Lower lobe of right lung (tissue), 2 donors: ENCODE measurements around the gene LMAN2. TPM values are rescaled to one million over a fixed set of nuclear protein-coding genes. Genes with fewer than 3 reads are reported as not detected.

Experiments
- ATAC-seq, 2 donors: fragments of 200-7000 bp; cut with Tn5 transposase; one replicate each; pipeline ENCODE4 v1.9.1; 2020 to 2022; ENCODE audit warnings: mild to moderate bottlenecking in 2 of 2, moderate library complexity in 2 of 2
- DNase-seq: peaks from one replicate; pipeline ENCODE4 v3.0.0-alpha.2; 2020
- H3K27ac ChIP-seq: fragments of 200-600 bp; one replicate; pipeline ENCODE4 v1.8.0; 2022
- H3K27me3 ChIP-seq: fragments of 200-600 bp; one replicate; pipeline ENCODE4 v1.8.0; 2022; ENCODE audit warnings: low read depth
- H3K36me3 ChIP-seq: fragments of 200-600 bp; one replicate; pipeline ENCODE4 v1.8.0; 2022; ENCODE audit warnings: mild to moderate bottlenecking
- H3K4me1 ChIP-seq: fragments of 200-600 bp; one replicate; pipeline ENCODE4 v1.8.0; 2022
- H3K4me3 ChIP-seq: fragments of 200-600 bp; one replicate; pipeline ENCODE4 v1.8.0; 2022; ENCODE audit warnings: mild to moderate bottlenecking
- H3K9me3 ChIP-seq: fragments of 200-600 bp; one replicate; pipeline ENCODE4 v1.8.0; 2022
- CTCF ChIP-seq: fragments of 200-600 bp; IDR thresholded peaks from one replicate; pipeline ENCODE4 v1.8.0; 2022; ENCODE audit warnings: antibody characterized with exemption, mild to moderate bottlenecking
- intact Hi-C: fragments of 100-400 bp; cut with DNase I; formaldehyde crosslinking; loops from one replicate; pipeline ENCODE4 v1.11.0; 2022
- total RNA-seq: library from RNA; stranded (reverse); fragmentation: NEBNext Ultra II Directional; extraction: Animal tissue kit (Norgen Biotek cat#: 25700); gene quantifications from one replicate; pipeline ENCODE4 v1.2.1, GENCODE V29; 2021
- donor health status: DM: no; HTN: yes; CAD: no; lungs with severe emphysema.

Gene LMAN2
- total RNA-seq, 1 donor from 2014 or later = 108 TPM

DNA sequence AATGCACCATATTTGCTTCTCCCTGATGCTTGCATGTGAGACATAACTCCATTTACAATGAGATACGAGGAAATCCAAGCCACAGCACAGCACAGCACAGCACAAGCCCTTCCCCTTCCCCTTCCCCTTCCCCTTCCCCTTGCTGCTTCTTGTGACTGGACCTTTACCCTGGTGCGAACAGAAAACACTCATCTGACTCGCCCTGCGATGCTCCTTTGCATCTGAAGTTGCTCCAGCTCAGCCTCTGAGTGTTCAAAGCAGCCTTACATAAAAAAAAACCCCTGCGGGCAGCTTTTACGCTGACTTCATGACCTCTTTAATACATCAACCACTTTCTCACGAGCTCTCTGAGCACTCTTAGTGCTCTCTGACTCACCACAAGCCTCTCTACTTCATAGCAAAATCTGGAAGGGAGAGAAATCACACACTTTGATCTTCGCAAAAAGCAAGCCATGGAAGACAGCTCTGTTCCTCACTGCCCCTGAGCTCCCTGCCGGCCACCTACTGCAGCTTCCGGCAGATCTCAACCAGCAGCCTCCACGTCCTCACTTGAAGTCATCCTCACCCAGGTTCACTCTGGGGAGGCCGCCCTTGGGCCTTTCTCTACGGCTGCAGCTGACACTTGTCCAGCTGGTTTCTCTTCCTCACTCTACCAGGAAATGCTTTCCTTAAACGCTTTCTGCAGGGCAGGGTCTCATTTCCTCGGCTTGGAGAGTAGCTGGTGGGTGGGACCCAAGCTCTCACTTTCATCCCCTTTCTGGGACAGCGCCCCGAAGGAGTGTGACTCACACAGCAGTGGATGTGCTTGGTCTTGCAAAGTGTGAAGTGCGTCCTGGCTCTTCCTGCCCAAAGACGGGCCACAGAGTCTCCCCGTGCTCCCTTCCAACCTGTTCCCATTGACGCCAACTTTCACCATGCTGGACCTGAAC, 38.0 kb upstream of the LMAN2 start:
- no peak for TF ChIP-seq CTCF
- peaks cover 4% of the 10 kb centered on the region for H3K27me3 ChIP-seq
- peak; percentile 44 to 47 for ATAC-seq
- no peaks in the 10 kb centered on the region for H3K36me3 ChIP-seq
- no peak overlapping the region for H3K4me3 ChIP-seq
- peaks cover 18% of the 10 kb centered on the region for H3K4me1 ChIP-seq
- peak overlapping the region; percentile 1 for H3K27ac ChIP-seq
- intact Hi-C loops = no loop called here
- no peak for DNase-seq
- no peaks in the 10 kb centered on the region for H3K9me3 ChIP-seq

DNA sequence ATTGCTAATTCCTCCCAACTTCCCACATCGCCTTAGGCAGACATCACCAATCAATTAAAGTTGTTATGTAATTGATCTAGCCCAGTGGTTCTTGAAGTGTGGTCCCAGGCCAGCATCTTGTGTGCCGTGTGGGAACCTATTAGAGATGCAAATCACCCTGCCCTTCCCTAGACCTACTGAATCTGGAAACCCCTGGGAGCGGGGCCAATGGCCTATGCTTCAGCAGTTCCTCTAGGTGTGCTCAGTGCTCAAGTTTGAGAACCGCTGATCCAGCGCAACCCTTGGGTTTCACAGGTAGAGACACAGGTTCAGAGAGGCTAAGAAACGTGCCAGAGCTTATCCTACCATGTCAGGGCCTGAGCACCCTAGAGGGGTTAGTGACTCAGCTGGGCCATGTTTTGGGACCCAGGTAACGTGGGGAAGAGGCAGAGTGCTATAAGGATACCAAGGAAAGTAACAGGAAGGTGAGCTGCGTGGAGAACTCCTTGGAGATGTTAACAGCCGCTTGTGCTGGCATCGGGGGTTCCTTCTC, 37.1 kb upstream of the LMAN2 start:
- ATAC-seq (no peak), DNase-seq (no peak)
- H3K4me1 ChIP-seq = peaks cover 18% of the 10 kb centered on the region
- H3K4me3 ChIP-seq = no peak overlapping the region
- intact Hi-C loops = no loop called here
- no peak overlapping the region for H3K27ac ChIP-seq
- H3K36me3 ChIP-seq = no peaks in the 10 kb centered on the region
- no peak for TF ChIP-seq CTCF
- no peaks in the 10 kb centered on the region for H3K9me3 ChIP-seq
- peaks cover 7% of the 10 kb centered on the region for H3K27me3 ChIP-seq

DNA sequence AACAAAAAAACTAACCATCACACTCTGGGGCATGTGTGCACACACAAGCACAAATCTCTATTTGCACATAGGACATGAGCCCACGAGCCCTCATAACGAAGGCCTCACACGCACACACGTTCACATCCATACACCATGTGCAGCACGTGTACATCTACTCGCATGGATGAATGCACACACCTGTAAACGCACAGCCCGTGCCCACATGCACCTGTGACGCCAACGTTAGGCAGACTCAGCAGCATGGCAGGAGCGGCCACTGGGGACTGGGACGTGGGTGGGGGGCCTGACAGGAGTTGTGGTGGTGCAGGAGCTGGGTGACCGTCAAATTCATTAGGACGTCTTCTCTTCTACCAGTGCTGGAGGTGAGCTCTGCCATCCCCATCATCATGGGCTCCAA, 35.9 kb upstream of the LMAN2 start:
- intact Hi-C loops = no loop called here
- Histone ChIP-seq H3K4me3 (no peak overlapping the region), H3K27ac (no peak overlapping the region), H3K4me1 (peaks cover 18% of the 10 kb centered on the region), H3K27me3 (peaks cover 15% of the 10 kb centered on the region), H3K9me3 (no peaks in the 10 kb centered on the region), H3K36me3 (no peaks in the 10 kb centered on the region)
- ATAC-seq = no peak
- DNase-seq = no peak
- no peak for TF ChIP-seq CTCF

- Histone ChIP-seq H3K27me3 (peaks cover 18% of the 10 kb centered on the region), H3K4me1 (peaks cover 18% of the 10 kb centered on the region), H3K27ac (no peak overlapping the region), H3K4me3 (no peak overlapping the region), H3K9me3 (no peaks in the 10 kb centered on the region), H3K36me3 (no peaks in the 10 kb centered on the region)
- no peak for ATAC-seq
- intact Hi-C loops = no loop called here
- no peak for DNase-seq
- TF ChIP-seq CTCF = no peak
Observed at GRCh38 chr5:177386542-177386941, 35.1 kb upstream of the LMAN2 start.

- no peaks in the 10 kb centered on the region for H3K36me3 ChIP-seq
- ATAC-seq (no peak), DNase-seq (no peak)
- H3K4me3 ChIP-seq = no peak overlapping the region
- H3K9me3 ChIP-seq = no peaks in the 10 kb centered on the region
- intact Hi-C loops = no loop called here
- no peak overlapping the region for H3K27ac ChIP-seq
- peaks cover 22% of the 10 kb centered on the region for H3K27me3 ChIP-seq
- no peak for TF ChIP-seq CTCF
- peaks cover 18% of the 10 kb centered on the region for H3K4me1 ChIP-seq
Observed at GRCh38 chr5:177385720-177386119, 34.3 kb upstream of the LMAN2 start.
